Gastrocnemius medialis (tissue), 4 donors: ENCODE measurements around the gene LRRC8E. TPM values are rescaled to one million over a fixed set of nuclear protein-coding genes. Genes with fewer than 3 reads are reported as not detected.

Source experiments
- ATAC-seq, 2 donors: fragments of 150-250 bp; one replicate each; pipeline ENCODE4 v1.9.1; 2016
- DNase-seq, 2 donors: peaks; one replicate each; pipeline ENCODE4 v3.0.0-alpha.2; 2019
- H3K27ac ChIP-seq, 4 donors: fragments of 200-600 bp; sonication (generic); 1 replicate in 1 of 4; 2 replicates in 3 of 4; pipeline ENCODE4 v1.5.1; 2016 to 2018; ENCODE audit warnings: mild to moderate bottlenecking in 2 of 4, moderate library complexity in 1 of 4
- H3K27me3 ChIP-seq, 3 donors: fragments of 200-600 bp; sonication (generic) in 2 of 3; 1 replicate in 1 of 3; 2 replicates in 2 of 3; pipeline versions ENCODE4 v1.5.1 to v1.6.0; 2016 to 2019; ENCODE audit warnings: mild to moderate bottlenecking in 1 of 3, moderate library complexity in 1 of 3
- H3K36me3 ChIP-seq, 2 donors: fragments of 200-600 bp; sonication (generic) in 1 of 2; one replicate each; pipeline ENCODE4 v1.5.1; 2017 to 2018
- H3K4me1 ChIP-seq, 2 donors: fragments of 200-600 bp; sonication (generic) in 1 of 2; one replicate each; pipeline ENCODE4 v1.5.1; 2016 to 2017; ENCODE audit warnings: mild to moderate bottlenecking in 2 of 2
- H3K4me3 ChIP-seq, 4 donors: fragments of 200-600 bp; sonication (generic) in 3 of 4; 1 replicate in 1 of 4; 2 replicates in 3 of 4; pipeline ENCODE4 v1.5.1; 2016 to 2019; ENCODE audit warnings: mild to moderate bottlenecking in 2 of 4
- H3K9me3 ChIP-seq, 3 donors: fragments of 200-600 bp; sonication (generic) in 2 of 3; 1 replicate in 1 of 3; 2 replicates in 2 of 3; pipeline ENCODE4 v1.5.1; 2016 to 2019
- POLR2A ChIP-seq, 2 donors: fragments of 450-650 bp; IDR thresholded peaks; one replicate each; pipeline ENCODE4 v1.6.1; 2017; ENCODE audit warnings: antibody characterized with exemption in 2 of 2, mild to moderate bottlenecking in 2 of 2, moderate library complexity in 2 of 2
- in situ Hi-C, 4 donors: fragments of 200-750 bp; cut with MboI; loops; one replicate each; pipeline versions ENCODE4 v1.15.0 to v1.8.0; 2017; ENCODE audit warnings: low sequenced_read_pairs in 4 of 4
- intact Hi-C: fragments of 100-400 bp; cut with DNase I; formaldehyde crosslinking; loops from one replicate; pipeline ENCODE4 v1.15.1; 2023; ENCODE audit warnings: low total_unique reads
- total RNA-seq, 4 donors: library from RNA; depleted of rRNA; stranded (reverse); fragments of >200 nt; gene quantifications; one replicate each; pipeline versions ENCODE4 v1.1.0 to v1.2.3, GENCODE V29; 2016
- TF ChIP-seq, protein P1 (sequence below), 5 experiments: fragments of 450-650 bp in 3 of 5; fragments of 200-600 bp in 2 of 5; sonication (generic) in 2 of 5; IDR thresholded peaks in 4 of 5; conservative IDR thresholded peaks in 1 of 5; 1 replicate in 4 of 5; 2 replicates in 1 of 5; pipeline ENCODE4 v1.5.1; 2016 to 2019; ENCODE audit warnings: antibody characterized with exemption in 5 of 5, mild to moderate bottlenecking in 3 of 5, moderate library complexity in 3 of 5

Gene LRRC8E
- 1 to 10 TPM in 1 of 4 donors, not detected in 3; 2.1 TPM for total RNA-seq

DNA sequence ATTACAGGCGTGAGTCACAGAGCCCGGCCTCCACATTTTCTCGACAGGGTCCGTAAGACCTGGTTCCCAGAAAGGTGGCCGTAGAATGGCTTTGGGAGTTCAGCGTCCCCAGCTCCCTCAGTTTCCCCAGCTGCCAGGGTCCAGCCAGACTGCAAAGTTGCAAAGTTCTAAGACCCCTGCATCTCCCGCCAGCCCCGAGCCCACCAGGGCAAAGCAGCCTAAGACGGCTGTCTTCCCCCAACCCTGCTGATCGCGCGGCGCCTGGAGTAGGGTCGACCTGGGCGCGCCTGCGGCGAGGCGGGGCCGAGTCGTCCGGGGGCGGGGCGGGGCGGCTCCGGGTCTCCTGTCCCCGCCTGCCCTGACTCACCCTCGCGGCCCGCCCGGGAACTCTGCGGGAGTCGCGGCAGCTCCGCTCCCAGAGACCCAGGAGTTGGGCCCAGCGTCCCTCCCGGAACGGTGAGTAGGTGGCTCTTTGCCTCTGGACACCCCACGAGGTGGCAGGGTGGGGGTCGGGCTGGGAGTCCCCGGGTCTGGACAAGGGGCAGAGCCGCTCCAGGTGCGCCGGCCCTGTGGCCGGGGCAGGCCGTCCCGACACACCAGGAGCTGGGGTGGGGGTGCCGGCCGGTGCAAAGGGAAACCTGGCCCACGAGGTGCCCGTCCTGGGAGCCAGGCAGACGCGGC, at the start of gene LRRC8E:
TSS of gene LRRC8E (plus strand) at position 366 of the 681 bp plus-strand sequence. CDS start 7,094 bp downstream, outside the sequence.
- Histone ChIP-seq H3K9me3 (no peaks in the 10 kb centered on the region), H3K27ac (no peak within 1 kb of the TSS), H3K36me3 (no peaks in the 10 kb centered on the region), H3K4me3 (no peak within 1 kb of the TSS), H3K4me1 (no peaks in the 10 kb centered on the region), H3K27me3 (peaks cover 18 to 29% (median 22%) of the 10 kb centered on the region in 3 donors)
- in situ Hi-C loops = no loop called here
- DNase-seq (no peak), ATAC-seq (no peak)
- TF ChIP-seq, protein P1, sequence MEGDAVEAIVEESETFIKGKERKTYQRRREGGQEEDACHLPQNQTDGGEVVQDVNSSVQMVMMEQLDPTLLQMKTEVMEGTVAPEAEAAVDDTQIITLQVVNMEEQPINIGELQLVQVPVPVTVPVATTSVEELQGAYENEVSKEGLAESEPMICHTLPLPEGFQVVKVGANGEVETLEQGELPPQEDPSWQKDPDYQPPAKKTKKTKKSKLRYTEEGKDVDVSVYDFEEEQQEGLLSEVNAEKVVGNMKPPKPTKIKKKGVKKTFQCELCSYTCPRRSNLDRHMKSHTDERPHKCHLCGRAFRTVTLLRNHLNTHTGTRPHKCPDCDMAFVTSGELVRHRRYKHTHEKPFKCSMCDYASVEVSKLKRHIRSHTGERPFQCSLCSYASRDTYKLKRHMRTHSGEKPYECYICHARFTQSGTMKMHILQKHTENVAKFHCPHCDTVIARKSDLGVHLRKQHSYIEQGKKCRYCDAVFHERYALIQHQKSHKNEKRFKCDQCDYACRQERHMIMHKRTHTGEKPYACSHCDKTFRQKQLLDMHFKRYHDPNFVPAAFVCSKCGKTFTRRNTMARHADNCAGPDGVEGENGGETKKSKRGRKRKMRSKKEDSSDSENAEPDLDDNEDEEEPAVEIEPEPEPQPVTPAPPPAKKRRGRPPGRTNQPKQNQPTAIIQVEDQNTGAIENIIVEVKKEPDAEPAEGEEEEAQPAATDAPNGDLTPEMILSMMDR (IDR thresholded peaks at IDR 0.05 in 4 of 5, conservative IDR thresholded peaks at IDR 0.05 in 1 of 5) = no peak
- no peak for TF ChIP-seq POLR2A (IDR thresholded peaks at IDR 0.05)
- intact Hi-C loops = no loop called here

DNA sequence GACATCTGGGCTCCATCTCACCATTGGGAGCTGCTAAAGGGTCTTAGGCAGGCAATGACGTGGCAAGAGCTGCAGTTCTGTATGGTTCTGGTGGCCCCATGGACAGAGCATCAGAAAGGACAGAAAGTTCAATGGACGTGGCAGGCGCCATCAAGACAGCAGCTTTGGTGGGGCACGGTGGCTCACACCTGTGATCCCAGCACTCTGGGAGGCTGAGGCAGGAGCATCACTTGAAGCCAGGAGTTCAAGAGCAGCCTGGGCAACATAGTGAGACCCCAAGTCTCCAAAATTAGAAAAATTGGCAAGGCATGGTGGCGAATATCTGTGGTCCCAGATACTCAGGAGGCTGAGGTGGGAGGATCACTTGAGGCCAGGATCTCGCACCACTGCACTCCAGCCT, 48.8 kb upstream of the LRRC8E start:
- TF ChIP-seq, protein P1 (IDR thresholded peaks at IDR 0.05 in 4 of 5, conservative IDR thresholded peaks at IDR 0.05 in 1 of 5) = no peak
- no peak for TF ChIP-seq POLR2A (IDR thresholded peaks at IDR 0.05)
- no peak overlapping the region for H3K4me3 ChIP-seq
- H3K36me3 ChIP-seq = no peaks in the 10 kb centered on the region
- no peaks in the 10 kb centered on the region for H3K4me1 ChIP-seq
- no peak overlapping the region for H3K27ac ChIP-seq
- DNase-seq = no peak
- intact Hi-C loops = no loop called here
- ATAC-seq = no peak
- H3K9me3 ChIP-seq = no peaks in the 10 kb centered on the region
- in situ Hi-C loops = no loop called here
- no peaks in the 10 kb centered on the region for H3K27me3 ChIP-seq

DNA sequence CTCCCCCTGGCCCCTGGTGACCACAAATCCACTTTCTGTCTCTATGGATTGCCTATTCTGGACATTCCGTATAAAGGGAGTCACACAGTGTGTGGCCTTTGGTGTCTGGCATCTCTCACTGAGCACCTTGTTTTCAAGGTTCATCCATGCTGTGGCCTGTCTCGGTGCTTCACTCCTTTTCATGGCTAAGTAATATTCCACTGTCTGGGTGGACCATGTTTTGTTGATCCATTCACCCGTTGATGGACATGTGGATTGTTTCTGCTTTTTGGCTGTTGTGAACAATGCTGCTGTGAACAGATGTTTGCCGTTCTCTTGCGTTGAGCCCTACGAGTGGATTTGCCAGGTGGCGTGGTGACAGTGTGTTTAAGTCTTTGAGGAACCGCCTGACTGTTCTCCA, 47.7 kb upstream of the LRRC8E start:
- Histone ChIP-seq H3K36me3 (no peaks in the 10 kb centered on the region), H3K4me3 (no peak overlapping the region), H3K9me3 (no peaks in the 10 kb centered on the region), H3K4me1 (no peaks in the 10 kb centered on the region), H3K27me3 (no peaks in the 10 kb centered on the region), H3K27ac (no peak overlapping the region)
- in situ Hi-C loops = no loop called here
- TF ChIP-seq, protein P1 (IDR thresholded peaks at IDR 0.05 in 4 of 5, conservative IDR thresholded peaks at IDR 0.05 in 1 of 5) = no peak
- TF ChIP-seq POLR2A (IDR thresholded peaks at IDR 0.05) = no peak
- no peak for DNase-seq
- intact Hi-C loops = no loop called here
- ATAC-seq = no peak

DNA sequence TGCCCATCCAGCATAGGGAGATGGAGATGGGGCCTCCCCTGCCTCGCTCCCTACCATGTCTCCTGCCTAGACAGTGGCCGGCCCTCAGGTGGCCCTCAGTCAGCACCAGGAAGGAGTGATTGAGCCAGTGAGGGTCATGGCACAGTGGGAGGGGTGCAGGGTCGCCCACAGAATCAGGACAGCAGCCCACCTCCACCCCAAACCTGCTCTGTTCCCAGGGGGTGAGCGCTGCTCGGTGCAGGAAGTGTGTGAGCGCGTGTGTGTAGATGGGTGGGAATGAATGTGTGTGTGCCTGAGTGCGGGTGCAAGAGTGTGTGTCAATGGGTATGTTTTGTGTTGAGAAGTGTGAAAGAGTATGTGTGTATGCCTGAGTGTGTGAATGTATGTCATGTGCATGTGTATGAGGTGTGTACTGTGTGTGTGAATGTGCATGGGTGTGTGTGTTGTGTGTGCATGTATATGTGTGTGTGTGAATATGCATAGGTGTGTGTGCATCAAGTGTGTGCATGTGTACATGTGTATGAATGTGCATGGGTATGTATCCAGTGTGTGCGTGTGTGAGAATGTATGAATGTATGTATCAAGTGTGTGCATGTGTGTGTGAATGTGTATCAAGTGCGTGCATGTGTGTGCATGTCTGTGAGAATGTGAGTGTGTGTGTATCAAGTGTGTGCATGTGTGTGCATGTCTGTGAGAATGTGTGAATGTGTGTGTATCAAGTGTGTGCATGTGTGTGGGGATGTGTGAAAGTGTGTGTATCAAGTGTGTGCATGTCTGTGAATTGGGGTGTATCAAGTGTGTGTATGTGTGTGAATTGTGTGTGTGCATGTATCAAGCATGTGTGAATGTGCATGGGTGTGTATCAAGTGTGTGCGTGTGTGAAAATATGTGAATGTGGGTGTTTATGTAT, 46.3 kb upstream of the LRRC8E start:
- Histone ChIP-seq H3K4me1 (no peaks in the 10 kb centered on the region), H3K9me3 (no peaks in the 10 kb centered on the region), H3K36me3 (no peaks in the 10 kb centered on the region), H3K27me3 (no peaks in the 10 kb centered on the region), H3K27ac (no peak overlapping the region), H3K4me3 (no peak overlapping the region)
- ATAC-seq (no peak), DNase-seq (no peak)
- in situ Hi-C loops = no loop called here
- TF ChIP-seq, protein P1 (IDR thresholded peaks at IDR 0.05 in 4 of 5, conservative IDR thresholded peaks at IDR 0.05 in 1 of 5) = no peak
- no peak for TF ChIP-seq POLR2A (IDR thresholded peaks at IDR 0.05)
- intact Hi-C loops = no loop called here
